Kidney epithelial cell (primary cell): ENCODE measurements around the gene ZNF730. TPM values are rescaled to one million over a fixed set of nuclear protein-coding genes. Genes with fewer than 3 reads are reported as not detected.
"Not testable (repeated sequence)": the region's sequence is repeated elsewhere in the genome, so short reads cannot be mapped to it uniquely, and the experiment has no call there.

Experiments
- DNase-seq: peaks from one replicate; pipeline ENCODE4 v3.0.0-alpha.2; 2010; ENCODE audit warnings: low read depth
- H3K27me3 ChIP-seq: 2 replicates; pipeline ENCODE4 v1.6.0; 2011; ENCODE audit warnings: low read length; ENCODE audit not compliant: control insufficient read depth, insufficient read depth
- H3K36me3 ChIP-seq: 2 replicates; pipeline ENCODE4 v1.5.1; 2011; ENCODE audit warnings: low read length; ENCODE audit not compliant: control insufficient read depth, insufficient read depth
- H3K4me3 ChIP-seq: 2 replicates; pipeline ENCODE4 v1.5.1; 2011; ENCODE audit warnings: low read depth, mild to moderate bottlenecking, control low read depth, low read length
- CTCF ChIP-seq: IDR thresholded peaks from 2 replicates; pipeline ENCODE4 v1.5.1; 2011; ENCODE audit warnings: mild to moderate bottlenecking, moderate library complexity, low read length, control low read depth, inconsistent platforms; ENCODE audit not compliant: insufficient read depth, poor library complexity, severe bottlenecking
- total RNA-seq: library from RNA; depleted of rRNA; stranded (reverse); fragments of >200 nt; gene quantifications from 2 replicates; pipeline ENCODE4 v1.2.3, GENCODE V29; 2015

Gene ZNF730
- total RNA-seq, 1 donor from 2014 or later: 3.6 TPM

- no peaks in the 10 kb centered on the region for H3K36me3 ChIP-seq
- DNase-seq: no peak
- no peak for TF ChIP-seq CTCF
- H3K4me3 ChIP-seq: no peak overlapping the region
- no peaks in the 10 kb centered on the region for H3K27me3 ChIP-seq
These were observed 29.0 kb downstream of the ZNF730 start for GRCh38 chr19:23145617-23146415.

GRCh38 chr19:23160766-23161165 is 43.9 kb downstream of the ZNF730 start:
- H3K27me3 ChIP-seq: no peaks in the 10 kb centered on the region
- no peak overlapping the region for H3K4me3 ChIP-seq
- no peak for TF ChIP-seq CTCF
- no peaks in the 10 kb centered on the region for H3K36me3 ChIP-seq
- DNase-seq: no peak

GRCh38 chr19:23168286-23168685 is 51.5 kb downstream of the ZNF730 start:
- DNase-seq, H3K36me3 ChIP-seq, H3K27me3 ChIP-seq, H3K4me3 ChIP-seq: not testable (repeated sequence)

GRCh38 chr19:23183251-23183650 is 66.4 kb downstream of the ZNF730 start:
- TF ChIP-seq CTCF: no peak
- no peak for DNase-seq
- no peaks in the 10 kb centered on the region for H3K36me3 ChIP-seq
- H3K4me3 ChIP-seq: no peak overlapping the region
- no peaks in the 10 kb centered on the region for H3K27me3 ChIP-seq

- Histone ChIP-seq H3K36me3 (no peaks in the 10 kb centered on the region), H3K4me3 (no peak overlapping the region), H3K27me3 (no peaks in the 10 kb centered on the region)
- no peak for DNase-seq
- no peak for TF ChIP-seq CTCF
These were observed 73.5 kb downstream of the ZNF730 start for GRCh38 chr19:23190341-23190740.

Other genes starting within 250 kb of the ZNF730 start
- gene ZNF728, start 113.8 kb upstream of the ZNF730 start, total RNA-seq: 0.89 TPM in 1 of 2 replicates, not detected in the other
- 4.7 and 7.6 TPM in 2 replicates for gene ZNF724, start 133.4 kb downstream of the ZNF730 start, total RNA-seq